HCT116 (cell line): ENCODE data around the gene SH3PXD2A. TPM values are rescaled to one million over a fixed set of nuclear protein-coding genes. Genes with fewer than 3 reads are reported as not detected.

Experiments used
- ATAC-seq: fragments of 200-7000 bp; cut with Tn5 transposase; 2 replicates; pipeline ENCODE4 v1.9.1; 2020; ENCODE audit warnings: mild to moderate bottlenecking, moderate library complexity
- BruUV-seq: library from RNA; stranded (reverse); fragments of 400-500 nt; replicated peaks from 2 replicates; lab custom pipeline; 2021; lab: Mats Ljungman, UMichigan
- CTCF ChIA-PET: fragments of 300-600 bp; sonication (Branson Sonifier 250); formaldehyde crosslinking; loops from one replicate; lab custom pipeline; 2021; ENCODE audit warnings: antibody characterized with exemption; lab: Charles Lee
- POLR2A ChIA-PET: fragments of 300-600, 350-600 bp; sonication (Branson Sonifier 250); formaldehyde crosslinking; loops from one replicate; lab custom pipeline; 2021; ENCODE audit warnings: antibody characterized with exemption; lab: Charles Lee
- RAD21 ChIA-PET, 2 experiments: fragments of 300-600 bp; sonication (Branson Sonifier 250); formaldehyde crosslinking; loops; one replicate each; lab custom pipeline; 2023; ENCODE audit warnings: low total read pairs in 2 of 2; ENCODE audit not compliant: uncharacterized antibody in 2 of 2, unreplicated experiment in 2 of 2, low non-redundant PET in 1 of 2; lab: Charles Lee
- DNase-seq: peaks from one replicate; pipeline ENCODE4 v3.0.0-alpha.2; 2010; ENCODE audit warnings: low read depth, low spot score
- H2AFZ ChIP-seq: fragments of 200-600 bp; shearing (Covaris generic), sonication (generic); 2 replicates; pipeline ENCODE4 v1.6.1; 2017; ENCODE audit warnings: low read depth, mixed run types, mixed read lengths, antibody characterized with exemption, low read length; ENCODE audit not compliant: poor library complexity, severe bottlenecking
- H3K27ac ChIP-seq: 2 replicates; pipeline ENCODE4 v1.5.1; 2012; ENCODE audit warnings: low read depth, low read length
- H3K27me3 ChIP-seq: fragments of 200-600 bp; sonication (generic); 2 replicates; pipeline ENCODE4 v1.6.1; 2016; ENCODE audit warnings: mixed run types, low read length, mixed read lengths; ENCODE audit not compliant: insufficient read depth
- H3K36me3 ChIP-seq, 2 experiments: fragments of 200-500 bp in 1 of 2; fragments of 200-600 bp in 1 of 2; sonication (Bioruptor generic) in 1 of 2; sonication (generic) in 1 of 2; 2 replicates each; pipeline versions ENCODE4 v1.5.1 to v1.6.1; 2014 to 2016; ENCODE audit warnings: low read length in 2 of 2, inconsistent platforms in 1 of 2, mixed read lengths in 1 of 2, mixed run types in 1 of 2; ENCODE audit not compliant: insufficient read depth in 2 of 2, control insufficient read depth in 1 of 2
- H3K4me1 ChIP-seq, 2 experiments: fragments of 200-600 bp in 1 of 2; sonication (generic) in 1 of 2; 2 replicates each; pipeline versions ENCODE4 v1.5.1 to v1.6.1; 2012 to 2017; ENCODE audit warnings: low read length in 2 of 2, inconsistent platforms in 1 of 2, mild to moderate bottlenecking in 1 of 2, mixed read lengths in 1 of 2, mixed run types in 1 of 2, moderate library complexity in 1 of 2; ENCODE audit not compliant: insufficient read depth in 2 of 2, control insufficient read depth in 1 of 2
- H3K4me2 ChIP-seq: fragments of 200-600 bp; sonication (generic); 2 replicates; pipeline ENCODE4 v1.6.1; 2017; ENCODE audit warnings: mixed run types, low read length, mixed read lengths
- H3K4me3 ChIP-seq, 2 experiments: fragments of 200-600 bp in 1 of 2; sonication (generic) in 1 of 2; replicated peaks in 1 of 2; 2 replicates each; pipeline ENCODE4 v1.5.1; 2011 to 2016; ENCODE audit warnings: low read length in 2 of 2, control low read depth in 1 of 2, low read depth in 1 of 2, mild to moderate bottlenecking in 1 of 2, mixed read lengths in 1 of 2, mixed run types in 1 of 2
- H3K79me2 ChIP-seq: fragments of 200-600 bp; sonication (generic); 2 replicates; pipeline ENCODE4 v1.6.1; 2017; ENCODE audit warnings: mild to moderate bottlenecking, mixed run types, low read length, moderate library complexity, mixed read lengths; ENCODE audit not compliant: insufficient read depth
- H3K9ac ChIP-seq: fragments of 200-600 bp; sonication (generic); 2 replicates; pipeline ENCODE4 v1.6.1; 2016; ENCODE audit warnings: low read length, mixed read lengths
- H3K9me2 ChIP-seq: fragments of 200-600 bp; sonication (generic), shearing (Covaris generic); 2 replicates; pipeline ENCODE4 v1.6.1; 2017; ENCODE audit warnings: mixed run types, mild to moderate bottlenecking, moderate library complexity; ENCODE audit not compliant: insufficient read depth
- H3K9me3 ChIP-seq, 2 experiments: fragments of 200-500 bp in 1 of 2; fragments of 200-600 bp in 1 of 2; sonication (Bioruptor generic) in 1 of 2; sonication (generic) in 1 of 2; 2 replicates each; pipeline ENCODE4 v1.6.1; 2014 to 2017; ENCODE audit warnings: low read length in 2 of 2, mixed read lengths in 2 of 2, inconsistent platforms in 1 of 2, low read depth in 1 of 2, mild to moderate bottlenecking in 1 of 2, mixed run types in 1 of 2, moderate library complexity in 1 of 2; ENCODE audit not compliant: control insufficient read depth in 1 of 2, insufficient read depth in 1 of 2
- H4K20me1 ChIP-seq: fragments of 200-600 bp; sonication (generic), shearing (Covaris generic); 2 replicates; pipeline ENCODE4 v1.6.1; 2017; ENCODE audit warnings: mixed run types, mild to moderate bottlenecking, moderate library complexity; ENCODE audit not compliant: insufficient read depth
- CBX3 ChIP-seq: IDR thresholded peaks from 2 replicates; pipeline ENCODE4 v1.6.1; 2012; ENCODE audit warnings: low read depth
- EGR1 ChIP-seq: IDR thresholded peaks from 2 replicates; pipeline ENCODE4 v1.6.1; 2012; ENCODE audit warnings: low read depth
- ELF1 ChIP-seq: IDR thresholded peaks from 2 replicates; pipeline ENCODE4 v1.6.1; 2012; ENCODE audit warnings: low read depth, borderline replicate concordance
- EZH2 ChIP-seq: fragments of 200-600 bp; sonication (generic); IDR thresholded peaks from 2 replicates; pipeline ENCODE4 v1.6.1; 2017; ENCODE audit warnings: antibody characterized with exemption, mixed run types
- EZH2phosphoT487 ChIP-seq: fragments of 200-600 bp; IDR thresholded peaks from 2 replicates; pipeline ENCODE4 v1.6.1; 2018; ENCODE audit warnings: antibody characterized with exemption, borderline replicate concordance
- JUND ChIP-seq: IDR thresholded peaks from 2 replicates; pipeline ENCODE4 v1.6.1; 2012
- MAX ChIP-seq: IDR thresholded peaks from 2 replicates; pipeline ENCODE4 v1.6.1; 2012
- POLR2A ChIP-seq: IDR thresholded peaks from 2 replicates; pipeline ENCODE4 v1.7.0; 2011; ENCODE audit warnings: borderline replicate concordance; ENCODE audit not compliant: insufficient read depth, insufficient read length; ENCODE audit errors: extremely low read depth
- POLR2AphosphoS5 ChIP-seq: IDR thresholded peaks from 2 replicates; pipeline ENCODE4 v1.6.1; 2011; ENCODE audit warnings: mild to moderate bottlenecking, low read depth, low read length, moderate library complexity
- SIN3A ChIP-seq: IDR thresholded peaks from 2 replicates; pipeline ENCODE4 v1.6.1; 2012; ENCODE audit warnings: low read depth
- SP1 ChIP-seq: IDR thresholded peaks from 2 replicates; pipeline ENCODE4 v1.6.1; 2012; ENCODE audit warnings: low read depth
- SRF ChIP-seq: IDR thresholded peaks from 2 replicates; pipeline ENCODE4 v1.6.1; 2012; ENCODE audit warnings: low read depth
- TCF7L2 ChIP-seq: IDR thresholded peaks from 2 replicates; pipeline ENCODE4 v1.7.0; 2011; ENCODE audit warnings: borderline replicate concordance, inconsistent platforms; ENCODE audit not compliant: insufficient read depth, insufficient read length; ENCODE audit errors: extremely low read depth
- YY1 ChIP-seq: IDR thresholded peaks from 2 replicates; pipeline ENCODE4 v1.6.1; 2011; ENCODE audit warnings: low read length, low read depth, moderate library complexity, mild to moderate bottlenecking; ENCODE audit not compliant: insufficient replicate concordance; ENCODE audit errors: extremely low read depth
- ZBTB33 ChIP-seq: IDR thresholded peaks from 2 replicates; pipeline ENCODE4 v1.6.1; 2011; ENCODE audit warnings: mild to moderate bottlenecking, low read length, moderate library complexity; ENCODE audit not compliant: insufficient replicate concordance; ENCODE audit errors: extremely low read depth
- ZFX ChIP-seq: fragments of 450-650 bp; IDR thresholded peaks from 2 replicates; pipeline ENCODE4 v1.6.1; 2017
- intact Hi-C: fragments of 100-400 bp; cut with micrococcal nuclease; formaldehyde crosslinking; loops from 2 replicates; pipeline ENCODE4 v1.10.0; 2022
- total RNA-seq: library from RNA; stranded (reverse); gene quantifications from one replicate; pipeline ENCODE4 v1.2.1, GENCODE V29; 2021; ENCODE audit not compliant: unreplicated experiment
- TF ChIP-seq, protein P1 (sequence below): IDR thresholded peaks from 2 replicates; pipeline ENCODE4 v1.6.1; 2012; ENCODE audit warnings: low read depth
- TF ChIP-seq, protein P2 (sequence below): IDR thresholded peaks from 2 replicates; pipeline ENCODE4 v1.6.1; 2012

The SH3PXD2A gene
- total RNA-seq, 1 experiment from 2014 or later = 8.7 TPM

DNA sequence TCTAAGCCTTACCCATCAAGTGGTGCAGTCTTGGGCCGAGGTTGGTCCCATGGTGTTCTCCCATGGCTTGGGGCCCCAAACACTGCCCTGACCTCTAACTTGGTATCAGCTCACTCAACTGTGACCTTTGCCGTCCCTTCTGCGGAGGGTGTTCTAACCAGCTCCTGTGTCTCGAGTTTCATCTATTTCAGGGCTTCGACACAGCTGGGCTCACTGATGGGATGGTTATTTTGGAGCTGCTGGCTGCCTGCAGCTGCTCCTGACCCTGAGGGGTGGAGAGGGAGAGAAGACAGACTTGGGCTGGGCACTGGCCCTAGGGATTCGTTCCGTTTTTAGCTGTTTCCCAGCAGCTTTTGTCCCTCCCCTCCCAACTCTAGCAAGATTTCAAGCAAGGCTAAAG is 274.9 kb downstream of the SH3PXD2A start:
- no peaks in the 10 kb centered on the region for H3K36me3 ChIP-seq
- TF ChIP-seq TCF7L2 (no peak), SRF (no peak), ELF1 (no peak), EZH2phosphoT487 (no peak), EZH2 (no peak), ZBTB33 (no peak), POLR2A (no peak), EGR1 (no peak), SP1 (no peak), POLR2AphosphoS5 (no peak), MAX (no peak), JUND (no peak), ZFX (no peak), SIN3A (no peak), CBX3 (no peak), YY1 (no peak)
- TF ChIP-seq, protein P1, sequence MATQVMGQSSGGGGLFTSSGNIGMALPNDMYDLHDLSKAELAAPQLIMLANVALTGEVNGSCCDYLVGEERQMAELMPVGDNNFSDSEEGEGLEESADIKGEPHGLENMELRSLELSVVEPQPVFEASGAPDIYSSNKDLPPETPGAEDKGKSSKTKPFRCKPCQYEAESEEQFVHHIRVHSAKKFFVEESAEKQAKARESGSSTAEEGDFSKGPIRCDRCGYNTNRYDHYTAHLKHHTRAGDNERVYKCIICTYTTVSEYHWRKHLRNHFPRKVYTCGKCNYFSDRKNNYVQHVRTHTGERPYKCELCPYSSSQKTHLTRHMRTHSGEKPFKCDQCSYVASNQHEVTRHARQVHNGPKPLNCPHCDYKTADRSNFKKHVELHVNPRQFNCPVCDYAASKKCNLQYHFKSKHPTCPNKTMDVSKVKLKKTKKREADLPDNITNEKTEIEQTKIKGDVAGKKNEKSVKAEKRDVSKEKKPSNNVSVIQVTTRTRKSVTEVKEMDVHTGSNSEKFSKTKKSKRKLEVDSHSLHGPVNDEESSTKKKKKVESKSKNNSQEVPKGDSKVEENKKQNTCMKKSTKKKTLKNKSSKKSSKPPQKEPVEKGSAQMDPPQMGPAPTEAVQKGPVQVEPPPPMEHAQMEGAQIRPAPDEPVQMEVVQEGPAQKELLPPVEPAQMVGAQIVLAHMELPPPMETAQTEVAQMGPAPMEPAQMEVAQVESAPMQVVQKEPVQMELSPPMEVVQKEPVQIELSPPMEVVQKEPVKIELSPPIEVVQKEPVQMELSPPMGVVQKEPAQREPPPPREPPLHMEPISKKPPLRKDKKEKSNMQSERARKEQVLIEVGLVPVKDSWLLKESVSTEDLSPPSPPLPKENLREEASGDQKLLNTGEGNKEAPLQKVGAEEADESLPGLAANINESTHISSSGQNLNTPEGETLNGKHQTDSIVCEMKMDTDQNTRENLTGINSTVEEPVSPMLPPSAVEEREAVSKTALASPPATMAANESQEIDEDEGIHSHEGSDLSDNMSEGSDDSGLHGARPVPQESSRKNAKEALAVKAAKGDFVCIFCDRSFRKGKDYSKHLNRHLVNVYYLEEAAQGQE = no peak
- TF ChIP-seq, protein P2, sequence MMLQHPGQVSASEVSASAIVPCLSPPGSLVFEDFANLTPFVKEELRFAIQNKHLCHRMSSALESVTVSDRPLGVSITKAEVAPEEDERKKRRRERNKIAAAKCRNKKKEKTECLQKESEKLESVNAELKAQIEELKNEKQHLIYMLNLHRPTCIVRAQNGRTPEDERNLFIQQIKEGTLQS = no peak
- TF ChIP-seq, all 23 proteins: peak for 0
- H3K9me2 ChIP-seq = no peaks in the 10 kb centered on the region
- no peak overlapping the region for H2AFZ ChIP-seq
- intact Hi-C loops = no loop called here
- H3K4me3 ChIP-seq = no peak overlapping the region
- BruUV-seq = no TSS peak
- no peak overlapping the region for H3K9ac ChIP-seq
- ChIA-PET RAD21 (no interaction called here), CTCF (interaction anchor here (0.9 to 2.2 kb wide), 2 partner anchors 13 to 15 kb away, joined by 3 to 9 read pairs; no protein-coding TSS in a partner anchor), POLR2A (no interaction called here)
- no peaks in the 10 kb centered on the region for H3K4me1 ChIP-seq
- no peak overlapping the region for H3K27ac ChIP-seq
- H4K20me1 ChIP-seq = no peaks in the 10 kb centered on the region
- no peaks in the 10 kb centered on the region for H3K9me3 ChIP-seq
- no peaks in the 10 kb centered on the region for H3K27me3 ChIP-seq
- H3K4me2 ChIP-seq = no peak overlapping the region
- H3K79me2 ChIP-seq = no peaks in the 10 kb centered on the region
- no peak for DNase-seq
- peak; percentile 4; the same call in 1 of the 2 replicates for ATAC-seq
